Caki2 (cell line): ENCODE data around the gene TBL1X. TPM values are rescaled to one million over a fixed set of nuclear protein-coding genes. Genes with fewer than 3 reads are reported as not detected.

Experiments used
- DNase-seq: peaks from one replicate; pipeline ENCODE4 v3.0.0-alpha.2; 2015; ENCODE audit warnings: low read depth
- in situ Hi-C: cut with HindIII; loops from 2 replicates; pipeline ENCODE4 v1.10.0; 2016; ENCODE audit warnings: low sequenced_read_pairs, low pct_unique_long_range_greater_than_20kb, mixed read lengths
- total RNA-seq: library from RNA; depleted of rRNA; stranded (reverse); fragments of >200 nt; shearing (Covaris generic); gene quantifications from 2 replicates; pipeline ENCODE4 v1.2.3, GENCODE V29; 2014; ENCODE audit warnings: low replicate concordance

TBL1X gene
- total RNA-seq, 1 experiment from 2014 or later: 10.6 TPM

DNA sequence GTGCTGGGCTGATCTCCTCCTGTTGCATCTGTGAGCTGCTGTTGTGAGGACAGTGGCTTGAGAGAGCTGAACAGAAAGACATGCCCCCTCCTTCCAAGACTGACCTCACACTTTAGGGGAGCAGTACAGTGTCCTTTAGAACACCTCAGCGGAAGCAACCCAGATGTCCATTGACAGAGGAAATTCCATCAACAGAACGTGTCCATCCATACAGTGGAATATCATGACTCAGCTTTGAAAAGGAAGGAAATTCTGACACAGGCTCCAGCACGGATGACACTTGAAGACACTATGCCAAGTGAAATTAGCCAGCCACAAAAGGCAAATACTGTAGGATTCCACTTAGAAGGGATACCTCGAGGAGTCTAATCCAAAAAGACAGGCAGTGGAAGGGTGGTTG lies 197.3 kb downstream of the TBL1X start:
- DNase-seq: no peak
- in situ Hi-C loops: no loop called here

DNA sequence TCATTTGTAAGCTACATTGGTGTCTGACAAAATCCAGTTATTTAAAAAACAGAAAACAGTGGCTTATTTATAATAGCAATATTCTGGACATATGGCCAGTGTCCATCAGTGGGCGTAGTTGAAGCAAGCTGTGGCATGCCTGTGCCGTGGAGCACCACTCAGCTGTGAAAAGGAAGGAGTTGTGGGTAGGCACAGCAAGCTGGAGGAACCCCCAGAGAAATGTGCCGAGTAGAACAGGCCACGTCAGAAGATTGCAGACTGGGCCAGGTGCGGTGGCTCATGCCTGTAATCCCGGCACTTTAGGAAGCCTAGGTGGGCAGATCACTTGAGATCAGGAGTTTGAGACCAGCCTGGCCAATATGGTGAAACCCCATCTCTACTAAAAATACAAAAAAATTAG lies 198.4 kb downstream of the TBL1X start:
- in situ Hi-C loops: no loop called here

DNA sequence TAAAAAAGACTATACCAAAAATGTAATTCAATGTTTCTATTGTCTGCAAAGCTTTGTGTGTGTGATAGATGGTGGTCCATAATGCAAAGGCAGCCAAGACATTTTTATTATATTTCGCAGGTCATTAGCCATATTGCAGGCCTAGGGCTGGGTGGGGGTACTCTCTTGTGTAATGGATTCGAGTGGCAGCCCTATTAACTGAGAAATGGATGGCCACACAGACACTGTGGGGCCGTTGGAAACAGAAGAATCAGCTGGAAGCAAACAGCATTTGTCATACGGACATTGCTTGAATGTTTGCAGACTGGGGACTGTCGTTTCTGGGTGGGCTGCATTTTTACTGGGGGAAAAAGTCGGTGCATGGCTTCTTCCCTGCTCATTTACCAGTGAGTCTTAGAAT lies 199.4 kb downstream of the TBL1X start:
- in situ Hi-C loops: no loop called here
- DNase-seq: no peak

More for the DNA sequence above, 198.4 kb downstream of the TBL1X start:
- no peak for DNase-seq

GRCh38 chrX:9665113-9665512 lies 200.3 kb downstream of the TBL1X start:
- DNase-seq: no peak
- in situ Hi-C loops: no loop called here

DNA sequence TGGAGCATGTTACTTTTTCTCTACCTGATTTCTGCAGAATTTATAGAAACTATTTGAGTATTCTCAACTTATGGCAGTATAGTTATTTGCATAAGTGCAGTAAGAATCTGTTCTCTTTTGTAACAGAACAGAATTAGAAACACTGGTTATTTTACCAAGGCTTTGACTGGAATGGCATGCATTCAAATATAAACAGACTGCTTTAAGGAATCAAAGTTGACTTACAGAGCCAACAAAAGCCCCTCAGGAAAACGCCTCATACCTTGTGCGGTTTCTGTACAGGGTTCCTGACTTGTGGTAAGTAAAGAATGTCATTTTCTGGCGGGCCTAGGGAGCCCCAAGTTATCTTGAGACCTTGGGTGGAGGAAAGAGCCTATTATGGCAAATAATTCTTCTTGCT lies 203.7 kb downstream of the TBL1X start:
- DNase-seq: no peak
- in situ Hi-C loops: no loop called here

DNA sequence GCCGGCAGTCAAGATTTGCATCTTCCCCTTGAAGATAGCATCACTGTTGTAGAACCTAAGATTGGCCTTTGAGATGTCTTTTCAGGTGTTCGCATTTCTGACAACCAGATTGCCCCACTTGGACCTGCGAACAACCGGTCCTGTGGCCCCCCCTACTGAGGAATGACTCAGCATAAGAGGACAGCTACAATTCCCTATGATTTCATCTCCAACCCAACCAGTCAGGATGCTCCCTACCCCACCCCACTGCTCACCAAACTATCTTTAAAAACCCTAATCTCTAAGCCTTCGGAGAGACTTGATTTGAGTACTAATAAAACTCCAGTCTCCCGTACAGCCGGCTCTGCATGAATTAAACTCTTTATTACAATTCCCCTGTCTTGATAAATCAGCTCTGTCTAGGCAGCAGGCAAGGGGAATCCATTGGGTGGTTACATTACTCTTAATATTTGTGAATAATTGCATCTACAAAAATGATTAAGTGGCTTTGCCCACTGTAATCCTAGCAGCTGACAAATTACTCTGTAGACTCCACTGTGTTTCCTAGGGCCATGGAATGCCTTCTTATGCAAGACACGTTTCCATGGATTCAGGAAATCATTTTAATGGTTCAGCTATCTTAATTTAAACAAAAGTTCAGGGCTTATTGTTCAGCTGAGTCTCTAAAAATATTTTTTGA lies 205.4 kb downstream of the TBL1X start:
- in situ Hi-C loops: no loop called here
- DNase-seq: no peak

- no peak for DNase-seq
- in situ Hi-C loops: no loop called here
Observed at GRCh38 chrX:9671998-9672397, 207.1 kb downstream of the TBL1X start.

DNA sequence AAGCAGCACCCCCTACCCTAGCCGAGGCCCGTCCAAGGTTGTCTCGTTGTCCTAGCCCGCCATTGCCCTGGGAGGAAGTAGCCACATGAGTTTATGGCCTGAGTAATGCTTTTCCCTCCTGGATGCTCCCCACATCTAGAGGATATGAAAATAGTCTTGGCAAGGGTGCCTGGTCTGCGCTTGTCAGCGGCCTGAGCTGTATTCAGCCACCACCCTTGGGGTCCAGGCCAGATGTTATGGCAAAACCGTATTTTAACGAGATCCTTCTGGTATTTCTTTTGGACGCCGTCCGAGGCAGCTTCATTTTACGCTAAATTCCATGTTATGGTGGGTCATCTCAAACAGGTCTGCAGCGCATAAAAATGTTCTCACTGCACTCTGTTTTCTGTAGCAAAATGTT lies 211.4 kb downstream of the TBL1X start:
- in situ Hi-C loops: no loop called here

DNA sequence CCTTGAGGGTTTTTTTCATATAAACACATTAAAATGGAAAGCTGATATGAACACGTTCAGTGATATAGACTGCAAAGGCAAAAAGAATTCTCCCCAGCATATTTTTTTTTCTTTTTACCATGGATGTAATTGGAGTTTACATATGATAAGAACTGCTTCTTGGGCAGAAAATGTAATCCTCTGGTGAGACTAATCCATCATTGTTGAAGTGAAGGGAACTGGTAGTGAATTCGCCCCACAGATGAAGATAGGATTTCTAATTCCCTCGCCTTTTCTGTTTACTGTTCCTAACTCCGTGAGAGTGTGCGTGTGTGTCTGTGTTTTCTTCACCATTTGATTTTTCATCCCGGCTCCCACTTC lies 211.9 kb downstream of the TBL1X start:
- DNase-seq: no peak
- in situ Hi-C loops: no loop called here

More for the DNA sequence above, 211.4 kb downstream of the TBL1X start:
- DNase-seq: no peak

- in situ Hi-C loops: no loop called here
- no peak for DNase-seq
Observed at GRCh38 chrX:9677098-9677739, 212.4 kb downstream of the TBL1X start.

GRCh38 chrX:9678215-9678965 lies 213.5 kb downstream of the TBL1X start:
- in situ Hi-C loops: no loop called here
- no peak for DNase-seq

GRCh38 chrX:9681011-9681410 lies 216.2 kb downstream of the TBL1X start:
- DNase-seq: no peak
- in situ Hi-C loops: no loop called here

DNA sequence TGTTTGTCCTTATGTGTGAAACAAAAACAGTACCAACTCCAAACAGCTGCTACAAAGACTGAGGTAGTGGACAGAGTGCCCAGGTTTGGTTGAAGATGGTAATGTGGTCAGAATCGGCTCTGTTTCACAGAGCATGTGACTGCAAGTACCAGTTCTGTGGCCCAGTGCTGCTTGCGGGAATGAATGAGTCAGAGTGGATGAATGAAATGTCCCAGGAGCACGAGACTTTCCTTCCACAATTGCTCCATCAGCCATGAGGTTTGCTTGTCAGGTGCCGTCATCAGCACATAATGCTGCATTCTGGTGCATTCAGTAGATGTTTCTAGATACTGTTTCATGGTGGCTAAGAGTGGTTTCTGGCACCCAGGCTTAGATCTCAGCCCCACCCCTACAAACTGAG lies 216.6 kb downstream of the TBL1X start:
- in situ Hi-C loops: no loop called here
- no peak for DNase-seq

DNA sequence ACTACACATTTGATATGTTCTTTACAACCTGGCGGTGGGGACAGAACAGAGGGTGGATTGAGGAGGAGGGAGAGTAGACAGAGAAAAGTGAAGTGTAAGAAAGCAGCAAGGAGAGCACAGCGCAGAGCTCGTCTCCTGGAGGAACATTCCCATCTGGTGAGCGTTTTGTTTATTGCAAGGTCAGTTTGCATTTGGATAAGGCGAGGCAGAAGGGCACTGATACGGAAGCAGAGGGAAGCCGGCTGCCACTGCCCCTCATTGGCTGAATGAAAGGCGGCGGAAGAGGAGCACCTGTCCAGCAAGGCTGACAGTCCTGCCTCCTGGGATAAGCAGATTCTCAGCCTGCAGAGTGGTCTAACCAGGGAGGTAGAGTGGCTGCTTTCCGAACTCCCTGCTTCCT lies 217.6 kb downstream of the TBL1X start:
- peak; percentile 6 for DNase-seq
- in situ Hi-C loops: no loop called here

DNA sequence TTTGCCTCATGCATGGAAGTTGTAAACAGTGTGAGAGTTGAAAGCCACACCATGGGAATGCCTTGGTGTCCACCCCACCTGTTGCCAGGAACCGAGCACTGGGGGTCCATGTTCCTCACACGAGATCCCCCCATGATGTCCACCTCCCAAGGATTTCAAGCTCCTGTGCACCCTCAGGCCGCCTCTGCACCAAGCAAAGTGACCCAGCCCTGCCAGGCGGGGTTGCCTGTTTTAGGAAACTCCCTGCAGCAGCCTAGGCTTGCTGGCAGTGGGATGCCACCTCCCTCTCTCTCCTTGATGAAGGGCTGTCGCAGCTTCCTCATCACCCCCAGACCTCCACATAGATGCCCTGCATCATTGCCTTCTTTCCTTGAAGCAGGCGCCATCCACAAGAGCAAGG lies 218.0 kb downstream of the TBL1X start:
- in situ Hi-C loops: no loop called here
- DNase-seq: no peak

GRCh38 chrX:9683350-9683749 lies 218.5 kb downstream of the TBL1X start:
- in situ Hi-C loops: no loop called here

DNA sequence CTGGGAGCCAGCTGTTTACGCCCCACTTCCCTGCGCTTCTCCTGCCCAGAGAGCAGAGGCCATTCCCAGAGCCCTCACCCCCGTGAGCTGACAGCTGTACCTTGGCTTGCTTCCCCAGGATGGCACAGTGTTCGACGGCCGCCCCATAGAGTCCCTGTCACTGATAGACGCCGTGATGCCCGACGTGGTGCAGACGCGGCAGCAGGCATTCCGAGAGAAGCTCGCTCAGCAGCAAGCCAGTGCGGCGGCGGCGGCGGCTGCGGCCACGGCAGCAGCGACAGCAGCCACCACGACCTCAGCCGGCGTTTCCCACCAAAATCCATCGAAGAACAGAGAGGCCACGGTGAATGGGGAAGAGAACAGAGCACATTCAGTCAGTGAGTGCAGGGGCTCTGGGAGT lies 223.0 kb downstream of the TBL1X start:
- in situ Hi-C loops: no loop called here
- DNase-seq: no peak

More at GRCh38 chrX:9683350-9683749, 218.5 kb downstream of the TBL1X start:
- DNase-seq: no peak

DNA sequence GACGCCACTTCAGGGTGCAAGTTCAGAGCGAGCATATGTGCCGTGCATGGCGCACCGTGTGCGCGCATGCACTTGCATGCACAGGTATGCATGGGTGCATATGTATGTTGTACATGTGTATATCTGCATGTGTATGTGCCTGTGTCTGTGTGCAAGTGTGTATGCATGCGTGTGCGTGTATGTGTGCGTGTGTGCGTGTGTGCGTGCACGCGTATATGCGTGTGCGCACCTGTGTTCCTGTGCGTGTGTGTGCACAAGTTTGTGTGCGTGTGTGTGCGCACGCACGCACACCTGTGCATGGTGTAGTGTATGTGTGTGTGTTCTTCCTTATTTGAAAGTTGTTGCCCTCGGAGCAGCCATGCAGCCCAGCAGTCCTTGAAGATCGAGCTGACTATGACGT lies 224.0 kb downstream of the TBL1X start:
- in situ Hi-C loops: no loop called here
- no peak for DNase-seq

DNA sequence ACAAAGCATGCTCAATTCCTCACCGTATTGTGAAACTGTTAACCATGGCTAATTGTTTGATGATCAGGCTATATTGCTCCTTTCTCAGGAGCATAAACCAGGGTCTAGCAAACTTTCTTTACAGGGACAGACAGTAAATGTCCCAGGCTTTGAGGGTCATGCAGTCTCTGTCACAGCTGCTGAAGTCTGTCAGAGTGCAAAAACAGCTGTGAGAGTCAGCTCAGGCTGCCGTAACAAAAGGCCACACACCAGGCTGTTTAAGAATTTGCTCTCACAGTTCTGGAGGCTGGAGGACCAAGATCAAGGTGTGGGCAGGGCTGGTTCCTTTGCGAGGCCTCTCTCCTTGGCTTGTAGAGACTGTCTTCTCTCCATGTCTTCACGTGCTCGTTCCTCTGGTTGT lies 225.2 kb downstream of the TBL1X start:
- no peak for DNase-seq
- in situ Hi-C loops: no loop called here
